SU-DHL-6 (cell line): ENCODE results near the gene RETREG1.

Experiments used
- H2AFZ ChIP-seq: fragments of 200-600 bp; sonication (generic); 2 replicates; pipeline ENCODE4 v1.6.1; 2014; ENCODE audit warnings: low read depth, mild to moderate bottlenecking, moderate library complexity, mixed read lengths, antibody characterized with exemption, low read length; ENCODE audit not compliant: severe bottlenecking
- H3F3A ChIP-seq: fragments of 200-600 bp; shearing (Covaris generic); 2 replicates; pipeline ENCODE4 v1.6.0; 2016; ENCODE audit warnings: antibody characterized with exemption, mild to moderate bottlenecking; ENCODE audit not compliant: insufficient read depth
- H3K27ac ChIP-seq: fragments of 200-600 bp; sonication (generic); 2 replicates; pipeline ENCODE4 v1.5.1; 2016; ENCODE audit warnings: low read depth, mild to moderate bottlenecking, low read length, moderate library complexity, mixed read lengths
- H3K27me3 ChIP-seq: fragments of 200-600 bp; sonication (generic), shearing (Covaris generic); 2 replicates; pipeline ENCODE4 v1.6.0; 2014; ENCODE audit warnings: mild to moderate bottlenecking, low read length
- H3K36me3 ChIP-seq: fragments of 200-600 bp; sonication (generic); 2 replicates; pipeline ENCODE4 v1.6.1; 2014; ENCODE audit warnings: mild to moderate bottlenecking, low read length, mixed read lengths
- H3K4me2 ChIP-seq: fragments of 300-600, 200-600 bp; shearing (Covaris generic), sonication (generic); 2 replicates; pipeline ENCODE4 v1.6.0; 2014; ENCODE audit warnings: low read length, low read depth, mild to moderate bottlenecking; ENCODE audit not compliant: poor library complexity, severe bottlenecking
- H3K4me3 ChIP-seq: fragments of 200-600 bp; sonication (generic); 2 replicates; pipeline ENCODE4 v1.5.1; 2014; ENCODE audit warnings: antibody characterized with exemption, low read length, mild to moderate bottlenecking, mixed read lengths; ENCODE audit not compliant: insufficient read depth, poor library complexity, severe bottlenecking
- H3K79me2 ChIP-seq: fragments of 200-600 bp; sonication (generic); 2 replicates; pipeline ENCODE4 v1.6.1; 2014; ENCODE audit warnings: mild to moderate bottlenecking, low read length, moderate library complexity; ENCODE audit not compliant: insufficient read depth
- H3K9ac ChIP-seq: fragments of 200-600 bp; sonication (generic); 2 replicates; pipeline ENCODE4 v1.7.0; 2014; ENCODE audit warnings: mild to moderate bottlenecking, low read length
- H3K9me2 ChIP-seq: fragments of 200-600 bp; sonication (generic); replicated peaks from 2 replicates; pipeline ENCODE4 v1.6.1; 2014; ENCODE audit warnings: low read length; ENCODE audit not compliant: insufficient read depth
- H3K9me3 ChIP-seq: fragments of 200-600 bp; sonication (generic); 2 replicates; pipeline ENCODE4 v1.6.1; 2014; ENCODE audit warnings: low read length, mixed read lengths; ENCODE audit not compliant: insufficient read depth
- H4K20me1 ChIP-seq: fragments of 200-600 bp; sonication (generic); 2 replicates; pipeline ENCODE4 v1.6.1; 2014; ENCODE audit warnings: low read depth, mild to moderate bottlenecking, antibody characterized with exemption, low read length, moderate library complexity, mixed read lengths
- EZH2phosphoT487 ChIP-seq: fragments of 200-600 bp; sonication (generic), shearing (Covaris generic); conservative IDR thresholded peaks from 2 replicates; pipeline ENCODE4 v1.6.1; 2018; ENCODE audit warnings: mild to moderate bottlenecking, antibody characterized with exemption, low read length, moderate library complexity, mixed read lengths
- TF ChIP-seq, protein P1 (sequence below): fragments of 200-600 bp; sonication (generic); IDR thresholded peaks from one replicate; pipeline ENCODE4 v1.5.1; 2017; ENCODE audit warnings: antibody characterized with exemption, mild to moderate bottlenecking, low read length, moderate library complexity; ENCODE audit not compliant: insufficient read depth, poor library complexity, severe bottlenecking

Gene RETREG1

DNA sequence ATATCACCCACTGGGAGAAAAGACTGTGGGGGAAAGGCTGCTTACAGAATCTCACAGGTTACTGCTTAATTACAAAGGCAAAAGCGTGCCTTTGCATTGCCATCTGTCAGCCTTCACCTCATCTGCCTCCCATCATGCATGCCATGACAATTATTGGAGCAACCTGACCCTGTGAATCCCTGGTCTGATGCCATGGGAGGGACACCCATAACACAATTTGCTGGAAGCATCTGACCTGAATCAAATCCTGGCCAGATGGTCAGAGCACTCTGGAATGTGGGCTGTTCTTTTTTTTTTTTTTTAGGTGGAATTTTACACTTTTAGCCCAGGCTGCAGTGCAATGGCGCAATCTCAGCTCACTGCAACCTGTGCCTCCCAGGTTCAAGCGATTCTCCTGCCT, 11.6 kb upstream of the RETREG1 start:
- Histone ChIP-seq H3K4me3 (no peak overlapping the region), H3K27ac (no peak overlapping the region), H4K20me1 (no peaks in the 10 kb centered on the region), H3K9me3 (no peaks in the 10 kb centered on the region), H3K9me2 (no peaks in the 10 kb centered on the region), H3K79me2 (no peaks in the 10 kb centered on the region), H3F3A (no peaks in the 10 kb centered on the region), H3K9ac (no peak overlapping the region), H2AFZ (no peak overlapping the region), H3K4me2 (no peak overlapping the region), H3K27me3 (no peaks in the 10 kb centered on the region), H3K36me3 (no peaks in the 10 kb centered on the region)
- TF ChIP-seq, protein P1, sequence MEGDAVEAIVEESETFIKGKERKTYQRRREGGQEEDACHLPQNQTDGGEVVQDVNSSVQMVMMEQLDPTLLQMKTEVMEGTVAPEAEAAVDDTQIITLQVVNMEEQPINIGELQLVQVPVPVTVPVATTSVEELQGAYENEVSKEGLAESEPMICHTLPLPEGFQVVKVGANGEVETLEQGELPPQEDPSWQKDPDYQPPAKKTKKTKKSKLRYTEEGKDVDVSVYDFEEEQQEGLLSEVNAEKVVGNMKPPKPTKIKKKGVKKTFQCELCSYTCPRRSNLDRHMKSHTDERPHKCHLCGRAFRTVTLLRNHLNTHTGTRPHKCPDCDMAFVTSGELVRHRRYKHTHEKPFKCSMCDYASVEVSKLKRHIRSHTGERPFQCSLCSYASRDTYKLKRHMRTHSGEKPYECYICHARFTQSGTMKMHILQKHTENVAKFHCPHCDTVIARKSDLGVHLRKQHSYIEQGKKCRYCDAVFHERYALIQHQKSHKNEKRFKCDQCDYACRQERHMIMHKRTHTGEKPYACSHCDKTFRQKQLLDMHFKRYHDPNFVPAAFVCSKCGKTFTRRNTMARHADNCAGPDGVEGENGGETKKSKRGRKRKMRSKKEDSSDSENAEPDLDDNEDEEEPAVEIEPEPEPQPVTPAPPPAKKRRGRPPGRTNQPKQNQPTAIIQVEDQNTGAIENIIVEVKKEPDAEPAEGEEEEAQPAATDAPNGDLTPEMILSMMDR, result no peak
- no peak for TF ChIP-seq EZH2phosphoT487

DNA sequence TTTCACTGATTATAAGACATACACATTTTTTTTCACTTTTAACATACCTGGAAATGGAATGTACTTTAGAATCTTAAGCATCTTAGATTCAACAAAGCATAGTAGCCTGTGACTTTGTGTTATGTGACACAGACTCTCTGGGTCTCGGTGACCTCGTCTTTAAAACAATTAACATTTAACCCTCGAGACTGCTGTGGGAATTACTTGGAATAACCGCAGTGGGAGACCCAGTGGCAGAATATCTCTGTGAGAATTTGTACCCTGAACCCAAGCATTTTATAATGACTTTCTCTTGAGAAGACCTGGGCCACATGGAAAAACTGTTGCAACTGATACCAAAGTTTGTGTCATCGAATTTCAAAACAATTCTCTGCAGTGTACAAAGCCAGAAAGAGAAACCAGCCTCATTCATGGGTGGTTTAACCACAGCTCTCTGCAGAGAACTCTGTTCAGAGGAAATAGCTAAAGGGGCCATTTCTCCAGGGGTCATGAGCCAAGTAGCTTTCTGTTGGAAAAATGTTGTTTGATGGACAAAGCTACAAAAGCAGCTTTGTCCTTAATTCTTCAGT, 10.0 kb upstream of the RETREG1 start:
- Histone ChIP-seq H3K27me3 (no peaks in the 10 kb centered on the region), H3K4me3 (no peak overlapping the region), H2AFZ (no peak overlapping the region), H3K9me2 (no peaks in the 10 kb centered on the region), H3K9ac (no peak overlapping the region), H3K27ac (no peak overlapping the region), H3F3A (no peaks in the 10 kb centered on the region), H3K79me2 (no peaks in the 10 kb centered on the region), H3K4me2 (no peak overlapping the region), H3K36me3 (no peaks in the 10 kb centered on the region), H3K9me3 (no peaks in the 10 kb centered on the region), H4K20me1 (no peaks in the 10 kb centered on the region)
- no peak for TF ChIP-seq EZH2phosphoT487
- TF ChIP-seq, protein P1, result no peak

DNA sequence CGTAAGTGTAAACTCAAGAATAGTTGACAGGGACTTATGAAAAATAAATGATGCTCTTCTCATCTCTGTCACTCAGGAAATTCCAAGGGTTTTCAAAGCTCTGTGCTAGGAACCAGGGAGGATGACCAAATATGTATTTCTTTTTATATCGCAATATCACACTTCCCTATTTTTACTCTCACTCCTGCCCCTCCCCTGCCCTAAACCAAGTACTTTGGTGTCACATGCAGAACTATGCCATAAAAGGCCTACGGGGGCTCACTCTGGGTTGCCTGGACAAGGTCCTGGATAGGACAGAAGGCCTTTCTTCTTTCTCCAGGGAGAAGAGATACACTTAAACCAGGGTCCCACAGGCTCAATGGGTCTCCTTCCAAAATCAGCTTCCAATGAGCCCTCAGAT, 8.3 kb upstream of the RETREG1 start:
- H3K27ac ChIP-seq, result no peak overlapping the region
- no peaks in the 10 kb centered on the region for H4K20me1 ChIP-seq
- H2AFZ ChIP-seq, result no peak overlapping the region
- no peaks in the 10 kb centered on the region for H3K79me2 ChIP-seq
- no peak overlapping the region for H3K4me3 ChIP-seq
- H3K9me2 ChIP-seq, result no peaks in the 10 kb centered on the region
- no peak overlapping the region for H3K4me2 ChIP-seq
- no peaks in the 10 kb centered on the region for H3K27me3 ChIP-seq
- TF ChIP-seq EZH2phosphoT487, result no peak
- no peaks in the 10 kb centered on the region for H3K9me3 ChIP-seq
- no peaks in the 10 kb centered on the region for H3F3A ChIP-seq
- H3K9ac ChIP-seq, result no peak overlapping the region
- H3K36me3 ChIP-seq, result no peaks in the 10 kb centered on the region

DNA sequence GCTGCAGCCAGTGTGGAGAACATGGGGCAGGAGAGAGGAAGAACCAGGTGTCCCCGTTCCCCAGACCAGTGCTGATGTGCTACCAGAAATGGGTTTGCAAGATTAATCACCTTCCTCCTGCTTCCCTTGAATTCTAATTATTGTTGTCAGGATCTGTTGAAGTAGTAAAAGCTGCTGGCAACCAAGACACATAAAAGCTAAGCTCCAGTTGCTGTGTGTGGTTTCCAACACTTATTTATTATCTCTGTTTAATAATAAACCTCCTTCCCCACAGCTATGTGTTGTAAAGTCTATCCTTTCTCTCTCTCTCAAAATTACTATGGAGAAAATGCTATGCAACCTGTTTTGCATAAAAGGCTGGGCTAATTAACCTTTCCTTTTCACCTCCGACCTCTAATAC, 2.3 kb upstream of the RETREG1 start:
- no peak for TF ChIP-seq EZH2phosphoT487
- TF ChIP-seq, protein P1, result no peak
- Histone ChIP-seq H3K27ac (no peak overlapping the region), H3K9me2 (no peaks in the 10 kb centered on the region), H3K79me2 (no peaks in the 10 kb centered on the region), H4K20me1 (no peaks in the 10 kb centered on the region), H3K36me3 (no peaks in the 10 kb centered on the region), H2AFZ (no peak overlapping the region), H3K27me3 (no peaks in the 10 kb centered on the region), H3K9ac (no peak overlapping the region), H3K4me3 (no peak overlapping the region), H3K4me2 (no peak overlapping the region), H3F3A (no peaks in the 10 kb centered on the region), H3K9me3 (no peaks in the 10 kb centered on the region)
